HG02610 (cell line): ENCODE results near the gene SERINC1.

ENCODE experiments used
- ATAC-seq: cut with Tn5 transposase; IDR thresholded peaks from one replicate; pipeline ENCODE4 v1.9.1; 2021; ENCODE audit warnings: mild to moderate bottlenecking, moderate library complexity; ENCODE audit not compliant: unreplicated experiment

The SERINC1 gene

GRCh38 chr6:122438975-122439374 lies 32.6 kb downstream of the SERINC1 start:
- no peak for ATAC-seq

DNA sequence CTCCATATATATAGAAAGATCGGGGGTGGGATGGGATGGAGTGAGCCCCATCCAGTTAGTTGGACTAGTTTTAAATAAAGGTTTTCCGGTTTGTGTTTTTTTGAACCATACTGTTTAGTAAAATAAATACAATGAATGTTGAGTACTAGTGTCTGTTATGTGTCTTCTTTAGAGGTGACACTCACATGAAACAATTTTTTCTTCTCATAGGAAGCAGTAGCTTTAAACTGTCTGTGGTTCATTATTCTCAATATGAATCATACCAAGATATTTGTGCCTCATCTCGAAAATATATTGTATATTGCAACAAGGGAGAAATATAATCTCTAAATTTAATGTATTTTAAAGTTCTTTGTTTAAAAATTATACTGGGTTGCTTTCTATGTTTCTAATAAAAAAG lies 38.8 kb downstream of the SERINC1 start:
- ATAC-seq: no peak

- ATAC-seq: no peak
Measured at GRCh38 chr6:122431780-122432179, 39.8 kb downstream of the SERINC1 start.

DNA sequence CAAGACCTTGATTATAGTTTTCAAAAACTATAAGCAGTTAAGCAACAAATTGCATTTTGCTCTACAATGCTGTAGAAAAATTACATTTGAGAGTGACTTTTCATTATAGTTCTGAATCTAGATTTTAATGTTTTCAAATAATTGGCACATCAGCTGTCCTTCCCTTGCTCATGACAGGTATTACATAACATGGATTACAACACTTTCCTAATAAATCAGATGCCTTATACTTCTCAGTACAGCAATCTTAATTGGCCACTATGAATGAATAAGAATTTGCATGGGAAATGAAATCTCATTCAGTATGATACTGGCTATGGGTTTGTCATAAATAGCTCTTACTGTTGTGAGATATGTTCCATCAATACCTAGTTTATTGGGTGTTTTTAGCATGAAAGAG lies 42.3 kb downstream of the SERINC1 start:
- ATAC-seq: no peak

DNA sequence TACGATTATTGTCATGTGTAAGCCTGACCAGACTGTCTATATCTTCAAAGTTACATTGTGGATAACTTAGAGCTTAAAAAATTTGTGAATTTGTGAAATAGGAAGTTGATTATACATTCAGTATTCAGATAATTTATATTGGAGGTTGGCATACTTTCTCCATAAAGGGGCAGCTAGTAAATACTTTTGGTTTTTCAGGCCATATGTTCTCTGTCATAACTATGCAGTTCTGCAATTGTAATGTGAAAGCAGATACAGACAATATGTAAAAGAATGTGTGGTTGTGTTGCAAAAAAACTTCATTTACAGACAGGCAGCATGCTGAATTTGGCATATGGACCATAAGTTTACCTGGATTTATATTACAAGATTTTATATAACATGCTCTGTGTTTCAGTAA lies 42.8 kb downstream of the SERINC1 start:
- no peak for ATAC-seq

- no peak for ATAC-seq
Measured at GRCh38 chr6:122426597-122426996, 45.0 kb downstream of the SERINC1 start.

GRCh38 chr6:122423734-122424133 lies 47.9 kb downstream of the SERINC1 start:
- no peak for ATAC-seq

DNA sequence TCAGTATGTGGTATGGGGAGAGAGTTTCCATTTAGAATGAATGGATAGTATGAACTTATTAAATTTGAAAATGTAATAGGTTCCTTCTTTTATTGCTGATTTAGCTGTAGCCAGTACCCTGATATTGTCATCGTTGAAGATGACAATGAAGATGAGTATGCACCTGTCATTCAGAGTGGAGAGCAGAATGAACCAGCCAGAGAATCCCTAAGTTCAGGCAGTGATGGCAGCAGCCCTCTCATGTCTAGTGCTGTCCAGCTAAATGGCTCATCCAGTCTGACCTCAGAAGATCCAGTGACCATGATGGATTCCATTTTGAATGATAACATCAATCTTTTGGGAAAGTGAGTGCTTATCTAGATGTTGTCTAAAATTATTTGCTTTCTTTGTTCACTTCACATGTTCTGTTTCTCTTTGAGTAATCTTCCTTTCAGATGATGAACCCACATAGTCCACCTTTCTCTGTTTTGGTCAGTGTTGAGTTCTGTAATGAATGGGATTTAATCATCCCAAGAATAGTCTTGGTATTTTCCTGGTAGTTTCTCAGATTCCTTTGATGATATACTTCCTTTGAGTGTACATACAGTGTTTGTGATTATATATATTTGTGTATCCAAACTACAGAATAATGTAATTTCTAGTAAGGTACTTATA lies 48.9 kb downstream of the SERINC1 start:
- peak; percentile 98 for ATAC-seq

- ATAC-seq: no peak
Measured at GRCh38 chr6:122422003-122422402, 49.6 kb downstream of the SERINC1 start.

GRCh38 chr6:122416825-122417224 lies 54.8 kb downstream of the SERINC1 start:
- no peak for ATAC-seq

DNA sequence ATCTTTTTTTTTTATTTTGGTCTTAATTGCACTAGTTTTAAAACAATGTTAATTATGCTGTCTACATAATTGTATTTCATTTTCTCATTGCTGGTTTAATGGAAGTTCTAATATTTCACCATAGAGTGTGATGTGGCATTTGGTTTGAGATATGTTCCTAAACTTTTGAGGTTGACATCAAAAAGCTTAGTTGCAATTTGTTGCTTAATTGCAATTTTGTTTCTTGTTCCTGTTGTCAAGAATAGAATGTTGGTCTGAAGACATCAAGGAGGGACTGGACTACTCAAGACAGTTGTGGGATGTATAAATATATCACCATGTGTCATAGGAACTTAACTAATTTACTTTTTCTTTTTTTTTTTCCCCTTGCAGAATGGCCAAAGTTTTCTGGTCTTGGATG lies 59.6 kb downstream of the SERINC1 start:
- no peak for ATAC-seq

GRCh38 chr6:122408702-122409458 lies 62.7 kb downstream of the SERINC1 start:
- no peak for ATAC-seq

GRCh38 chr6:122408240-122408639 lies 63.4 kb downstream of the SERINC1 start:
- ATAC-seq: no peak

GRCh38 chr6:122407712-122408111 lies 63.9 kb downstream of the SERINC1 start:
- ATAC-seq: no peak

DNA sequence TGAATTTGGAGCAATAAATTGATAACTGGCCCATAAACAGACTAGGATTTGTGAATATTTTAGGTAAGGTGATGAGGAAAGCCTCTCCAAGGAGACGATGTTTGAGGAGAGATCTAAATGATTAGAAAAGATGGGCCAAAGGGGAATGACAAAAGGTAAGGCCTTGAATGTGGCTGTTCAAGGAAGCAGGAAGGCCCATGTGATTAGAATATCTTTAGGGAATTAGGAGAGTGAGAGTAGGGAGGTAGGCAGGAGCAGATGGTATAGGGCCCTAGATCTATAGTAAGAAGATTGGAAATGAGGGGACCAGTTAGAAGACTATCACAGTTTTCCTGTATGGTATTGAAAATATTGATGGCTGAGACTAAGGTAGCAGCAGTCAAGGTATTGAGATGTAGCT lies 65.4 kb downstream of the SERINC1 start:
- no peak for ATAC-seq

- ATAC-seq: no peak
Measured at GRCh38 chr6:122405417-122405816, 66.2 kb downstream of the SERINC1 start.

- no peak for ATAC-seq
Measured at GRCh38 chr6:122404444-122404843, 67.2 kb downstream of the SERINC1 start.

DNA sequence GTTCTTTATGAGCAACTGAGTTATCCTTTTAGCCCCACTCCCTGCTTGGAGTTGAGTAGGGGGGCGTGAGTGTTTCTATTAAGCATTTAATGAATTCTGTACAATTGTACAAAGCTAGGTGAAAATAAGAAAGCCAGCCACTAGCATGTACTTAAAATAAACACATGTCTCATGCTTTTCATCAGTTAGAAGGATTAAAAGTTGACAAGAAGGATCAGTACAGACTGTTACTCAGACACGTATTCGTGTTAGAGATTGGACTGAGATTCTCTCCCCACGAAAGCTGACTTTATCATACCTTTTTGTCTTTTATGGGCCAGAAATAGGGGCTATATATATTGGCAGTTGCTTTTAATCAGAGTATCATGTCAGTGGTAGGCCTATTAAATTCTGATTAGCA lies 70.5 kb downstream of the SERINC1 start:
- no peak for ATAC-seq

DNA sequence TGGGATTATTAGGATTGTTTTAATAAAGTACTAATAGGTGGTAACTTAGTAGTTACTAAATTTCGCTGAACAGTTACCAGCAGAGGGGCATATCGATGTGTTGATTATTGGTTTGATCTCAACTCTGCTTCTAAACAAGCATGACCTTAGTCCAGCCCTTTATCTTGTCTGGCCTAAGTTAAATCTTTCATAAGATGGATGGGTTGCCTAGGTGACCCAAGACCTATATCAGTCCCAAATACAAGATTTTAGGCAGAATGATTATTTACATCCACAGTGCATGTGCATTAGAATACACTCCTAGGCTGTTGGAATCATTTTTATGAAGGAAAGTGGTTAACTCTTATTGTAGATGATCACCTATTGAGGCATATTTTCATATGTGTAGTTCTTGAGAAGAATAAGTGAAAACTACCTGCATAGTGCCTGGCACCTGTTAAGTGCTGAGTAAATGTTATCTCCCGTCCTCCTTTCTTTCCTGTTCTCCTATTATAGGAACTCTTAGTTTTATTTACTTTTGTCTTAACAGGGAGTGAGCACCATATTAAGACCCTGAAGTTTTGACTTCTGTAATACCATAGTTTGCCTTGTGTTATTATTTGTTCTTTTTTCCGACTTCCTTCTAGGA lies 71.0 kb downstream of the SERINC1 start:
- ATAC-seq: no peak

GRCh38 chr6:122400121-122400450 lies 71.5 kb downstream of the SERINC1 start:
- no peak for ATAC-seq

GRCh38 chr6:122399348-122400120 lies 72.1 kb downstream of the SERINC1 start, which contains the start of gene HSF2:
HSF2 (plus strand) TSS chr6:122399652; CDS start chr6:122399738, 86 bp downstream.
- peak; percentile 99 for ATAC-seq

DNA sequence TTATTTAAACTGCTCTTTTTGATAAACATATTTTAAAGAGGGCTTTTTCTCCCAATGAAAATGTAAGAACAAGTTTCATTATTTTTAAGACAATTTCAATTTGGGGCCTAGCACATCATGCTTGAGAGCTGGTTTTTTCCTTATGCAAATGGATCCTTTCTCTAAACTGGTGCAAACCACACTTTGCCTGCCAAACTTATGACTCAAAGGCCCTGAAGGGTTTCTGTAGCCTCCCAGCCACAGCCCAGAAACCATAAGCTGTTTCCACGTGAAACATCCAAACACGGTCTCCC lies 72.6 kb downstream of the SERINC1 start:
- ATAC-seq: no peak
